ENCODE measurements around the gene MEGF9. TPM values are rescaled to one million over a fixed set of nuclear protein-coding genes. Genes with fewer than 3 reads are reported as not detected.

Gene MEGF9
- total and polyA plus RNA-seq, 4 donors, result 15.5 to 27.4 (median 19.3) TPM

DNA sequence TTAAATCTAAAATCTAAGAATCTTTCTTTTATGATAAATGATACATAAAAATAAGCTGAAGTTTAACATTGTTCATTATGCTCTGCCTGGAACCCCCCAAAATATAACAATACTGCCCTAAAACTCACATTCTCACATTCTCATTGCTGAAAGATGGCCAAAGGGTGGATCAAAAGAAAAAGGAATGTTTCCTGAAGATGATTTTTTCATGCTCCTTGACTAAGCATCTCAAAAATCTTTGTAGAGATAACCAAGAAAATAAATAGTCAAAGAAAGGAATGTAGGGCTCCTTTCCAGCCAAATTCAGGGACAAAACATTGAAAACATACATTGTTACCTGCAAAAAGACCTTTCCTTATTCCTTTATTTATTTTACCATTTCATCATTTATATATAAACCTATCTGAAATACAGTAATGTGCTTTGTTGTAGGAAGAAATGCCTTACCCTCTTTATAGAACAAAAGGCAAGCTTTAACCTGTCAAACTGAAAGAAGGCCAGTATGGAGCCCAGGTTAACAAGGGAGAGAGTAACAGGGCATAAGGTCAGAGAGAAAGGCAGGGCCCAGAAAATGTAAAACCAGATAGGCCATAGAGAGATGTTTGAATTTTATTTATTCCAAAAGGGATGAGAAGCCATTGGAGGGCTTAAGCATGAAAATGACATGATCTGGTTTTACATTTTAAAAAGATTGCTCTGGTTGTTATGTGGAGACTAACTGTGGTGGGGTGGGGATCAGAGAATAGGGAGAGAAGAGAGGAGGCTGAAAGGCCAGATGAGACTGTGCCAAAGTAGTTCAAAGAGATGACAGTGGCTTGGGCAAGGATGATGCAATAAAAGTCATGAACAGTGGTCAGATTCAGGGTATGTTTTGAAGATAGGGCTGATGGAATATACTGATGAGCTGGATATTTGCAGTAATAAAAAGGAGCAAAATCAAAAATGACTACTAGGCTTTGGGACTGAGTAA, 97.0 kb downstream of the MEGF9 start:
- Histone ChIP-seq H3K4me1 (ENCODE audit: control insufficient read depth in 4 of 4, insufficient read depth in 4 of 4, low read length in 3 of 4) (peaks cover 0 to 27% (median 21%) of the 10 kb centered on the region in 4 donors), H3K36me3 (ENCODE audit: control insufficient read depth in 4 of 4, insufficient read depth in 3 of 4, low read depth in 1 of 4, low read length in 3 of 4) (peaks cover 2 to 6% (median 4%) of the 10 kb centered on the region in 4 donors), H3K27me3 (ENCODE audit: control insufficient read depth in 4 of 4, insufficient read depth in 4 of 4, low read length in 3 of 4) (no peaks in the 10 kb centered on the region), H3K9ac (ENCODE audit: low read depth in 1 of 2, low read length in 2 of 2) (no peak overlapping the region), H3K27ac (ENCODE audit: low read depth in 1 of 2, low read length in 2 of 2) (peak overlapping the region in 1 of 2 donors; percentile 59), H3K9me3 (ENCODE audit: control insufficient read depth in 4 of 4, low read length in 3 of 4) (no peaks in the 10 kb centered on the region), H3K4me3 (ENCODE audit: low read depth in 1 of 3, low read length in 3 of 3) (no peak overlapping the region)
- TF ChIP-seq HNF4A (conservative IDR thresholded peaks at IDR 0.05), result peak; percentile 45 to 63
- TF ChIP-seq TAF1 (conservative IDR thresholded peaks at IDR 0.05), result no peak
- peak in 1 of 2 donors; percentile 13 for TF ChIP-seq EGR1 (IDR thresholded peaks at IDR 0.05; ENCODE audit: low read depth in 2 of 2)
- peak; percentile 45 for TF ChIP-seq YY1 (IDR thresholded peaks at IDR 0.05)
- TF ChIP-seq, protein P1, sequence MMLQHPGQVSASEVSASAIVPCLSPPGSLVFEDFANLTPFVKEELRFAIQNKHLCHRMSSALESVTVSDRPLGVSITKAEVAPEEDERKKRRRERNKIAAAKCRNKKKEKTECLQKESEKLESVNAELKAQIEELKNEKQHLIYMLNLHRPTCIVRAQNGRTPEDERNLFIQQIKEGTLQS (IDR thresholded peaks at IDR 0.05), result peak; percentile 96
- TF ChIP-seq, protein P2, sequence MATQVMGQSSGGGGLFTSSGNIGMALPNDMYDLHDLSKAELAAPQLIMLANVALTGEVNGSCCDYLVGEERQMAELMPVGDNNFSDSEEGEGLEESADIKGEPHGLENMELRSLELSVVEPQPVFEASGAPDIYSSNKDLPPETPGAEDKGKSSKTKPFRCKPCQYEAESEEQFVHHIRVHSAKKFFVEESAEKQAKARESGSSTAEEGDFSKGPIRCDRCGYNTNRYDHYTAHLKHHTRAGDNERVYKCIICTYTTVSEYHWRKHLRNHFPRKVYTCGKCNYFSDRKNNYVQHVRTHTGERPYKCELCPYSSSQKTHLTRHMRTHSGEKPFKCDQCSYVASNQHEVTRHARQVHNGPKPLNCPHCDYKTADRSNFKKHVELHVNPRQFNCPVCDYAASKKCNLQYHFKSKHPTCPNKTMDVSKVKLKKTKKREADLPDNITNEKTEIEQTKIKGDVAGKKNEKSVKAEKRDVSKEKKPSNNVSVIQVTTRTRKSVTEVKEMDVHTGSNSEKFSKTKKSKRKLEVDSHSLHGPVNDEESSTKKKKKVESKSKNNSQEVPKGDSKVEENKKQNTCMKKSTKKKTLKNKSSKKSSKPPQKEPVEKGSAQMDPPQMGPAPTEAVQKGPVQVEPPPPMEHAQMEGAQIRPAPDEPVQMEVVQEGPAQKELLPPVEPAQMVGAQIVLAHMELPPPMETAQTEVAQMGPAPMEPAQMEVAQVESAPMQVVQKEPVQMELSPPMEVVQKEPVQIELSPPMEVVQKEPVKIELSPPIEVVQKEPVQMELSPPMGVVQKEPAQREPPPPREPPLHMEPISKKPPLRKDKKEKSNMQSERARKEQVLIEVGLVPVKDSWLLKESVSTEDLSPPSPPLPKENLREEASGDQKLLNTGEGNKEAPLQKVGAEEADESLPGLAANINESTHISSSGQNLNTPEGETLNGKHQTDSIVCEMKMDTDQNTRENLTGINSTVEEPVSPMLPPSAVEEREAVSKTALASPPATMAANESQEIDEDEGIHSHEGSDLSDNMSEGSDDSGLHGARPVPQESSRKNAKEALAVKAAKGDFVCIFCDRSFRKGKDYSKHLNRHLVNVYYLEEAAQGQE (IDR thresholded peaks at IDR 0.05), result peak; percentile 47
- TF ChIP-seq, protein P3, sequence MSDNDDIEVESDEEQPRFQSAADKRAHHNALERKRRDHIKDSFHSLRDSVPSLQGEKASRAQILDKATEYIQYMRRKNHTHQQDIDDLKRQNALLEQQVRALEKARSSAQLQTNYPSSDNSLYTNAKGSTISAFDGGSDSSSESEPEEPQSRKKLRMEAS (IDR thresholded peaks at IDR 0.05), result no peak
- TF ChIP-seq HNF4G (IDR thresholded peaks at IDR 0.05), result no peak
- TF ChIP-seq JUND (IDR thresholded peaks at IDR 0.05), result peak in 1 of 2 donors; percentile 36
- peak; percentile 51 to 53 for TF ChIP-seq RXRA (IDR thresholded peaks at IDR 0.05)
- TF ChIP-seq SP1 (IDR thresholded peaks at IDR 0.05), result peak; percentile 24
- peak; percentile 26 to 40 for TF ChIP-seq RAD21 (IDR thresholded peaks at IDR 0.05)
- TF ChIP-seq FOXA1 (IDR thresholded peaks at IDR 0.05), result no peak
- TF ChIP-seq NR2F2 (IDR thresholded peaks at IDR 0.05), result peak; percentile 52
- TF ChIP-seq FOXA2 (IDR thresholded peaks at IDR 0.05), result peak; percentile 30
- DNase-seq (ENCODE audit: low spot score), result no peak

DNA sequence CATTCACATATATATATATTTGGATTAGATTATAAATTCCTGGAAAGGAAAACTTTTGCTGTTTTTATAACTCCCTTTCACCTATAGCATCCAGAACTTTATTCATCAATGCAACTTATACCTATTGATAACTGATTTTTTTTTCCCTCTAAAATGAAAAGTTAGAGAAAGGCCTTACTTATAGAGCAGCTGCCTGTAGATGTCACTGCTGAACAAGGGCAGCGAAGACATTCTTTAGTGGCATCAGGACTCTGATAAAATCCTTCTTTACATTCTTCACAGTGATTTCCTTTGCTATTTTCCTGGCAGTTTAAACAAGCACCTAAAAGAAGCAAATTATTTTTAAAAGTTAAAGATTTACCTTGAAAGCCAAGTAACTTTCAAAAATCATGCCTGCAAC, 102.1 kb downstream of the MEGF9 start:
- H3K36me3 ChIP-seq (ENCODE audit: control insufficient read depth in 4 of 4, insufficient read depth in 3 of 4, low read depth in 1 of 4, low read length in 3 of 4), result peaks cover 2 to 16% (median 5%) of the 10 kb centered on the region in 4 donors
- no peaks in the 10 kb centered on the region for H3K9me3 ChIP-seq (ENCODE audit: control insufficient read depth in 4 of 4, low read length in 3 of 4)
- WGBS, result 96% methylated on average over 1 of the region's 1 CpG

More for the DNA sequence above, 102.1 kb downstream of the MEGF9 start:
- DNase-seq (ENCODE audit: low spot score), result no peak
- Histone ChIP-seq H3K4me1 (ENCODE audit: control insufficient read depth in 4 of 4, insufficient read depth in 4 of 4, low read length in 3 of 4) (peaks cover 0 to 7% (median 4%) of the 10 kb centered on the region in 4 donors), H3K27ac (ENCODE audit: low read depth in 1 of 2, low read length in 2 of 2) (no peak overlapping the region), H3K4me3 (ENCODE audit: low read depth in 1 of 3, low read length in 3 of 3) (no peak overlapping the region), H3K9ac (ENCODE audit: low read depth in 1 of 2, low read length in 2 of 2) (no peak overlapping the region), H3K27me3 (ENCODE audit: control insufficient read depth in 4 of 4, insufficient read depth in 4 of 4, low read length in 3 of 4) (no peaks in the 10 kb centered on the region)
- TF ChIP-seq RAD21 (IDR thresholded peaks at IDR 0.05), result peak; percentile 59 to 66
- TF ChIP-seq, protein P4, sequence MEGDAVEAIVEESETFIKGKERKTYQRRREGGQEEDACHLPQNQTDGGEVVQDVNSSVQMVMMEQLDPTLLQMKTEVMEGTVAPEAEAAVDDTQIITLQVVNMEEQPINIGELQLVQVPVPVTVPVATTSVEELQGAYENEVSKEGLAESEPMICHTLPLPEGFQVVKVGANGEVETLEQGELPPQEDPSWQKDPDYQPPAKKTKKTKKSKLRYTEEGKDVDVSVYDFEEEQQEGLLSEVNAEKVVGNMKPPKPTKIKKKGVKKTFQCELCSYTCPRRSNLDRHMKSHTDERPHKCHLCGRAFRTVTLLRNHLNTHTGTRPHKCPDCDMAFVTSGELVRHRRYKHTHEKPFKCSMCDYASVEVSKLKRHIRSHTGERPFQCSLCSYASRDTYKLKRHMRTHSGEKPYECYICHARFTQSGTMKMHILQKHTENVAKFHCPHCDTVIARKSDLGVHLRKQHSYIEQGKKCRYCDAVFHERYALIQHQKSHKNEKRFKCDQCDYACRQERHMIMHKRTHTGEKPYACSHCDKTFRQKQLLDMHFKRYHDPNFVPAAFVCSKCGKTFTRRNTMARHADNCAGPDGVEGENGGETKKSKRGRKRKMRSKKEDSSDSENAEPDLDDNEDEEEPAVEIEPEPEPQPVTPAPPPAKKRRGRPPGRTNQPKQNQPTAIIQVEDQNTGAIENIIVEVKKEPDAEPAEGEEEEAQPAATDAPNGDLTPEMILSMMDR (IDR thresholded peaks at IDR 0.05; ENCODE audit: low read depth, low read length, missing input control), result no peak
